H1 (cell line): Measurements from ENCODE around the gene ATP11C. TPM values are rescaled to one million over a fixed set of nuclear protein-coding genes. Genes with fewer than 3 reads are reported as not detected.

ENCODE experiments used
- CTCF ChIA-PET: fragments of 300-600 bp; sonication (Branson Sonifier 250); formaldehyde crosslinking; loops from one replicate; lab custom pipeline; 2021; ENCODE audit not compliant: partially characterized antibody; lab: Charles Lee
- POLR2A ChIA-PET: fragments of 300-600 bp; sonication (Branson Sonifier 250); formaldehyde crosslinking; loops from one replicate; lab custom pipeline; 2021; ENCODE audit warnings: inconsistent platforms; ENCODE audit not compliant: partially characterized antibody; lab: Charles Lee
- DNase-seq, 2 experiments: peaks; one replicate each; pipeline versions ENCODE4 v3.0.0 to v3.0.0-alpha.2; 2010 to 2022; ENCODE audit warnings: low spot score in 2 of 2, low read depth in 1 of 2, mixed read lengths in 1 of 2
- FAIRE-seq: peaks from 2 replicates; lab custom pipeline; 2011; peaks lifted over from hg19 to GRCh38; lab: Jason Lieb, UNC
- H2AFZ ChIP-seq: 2 replicates; pipeline ENCODE4 v1.8.1; 2012; ENCODE audit warnings: low read length, inconsistent platforms
- H2AK5ac ChIP-seq: 2 replicates; pipeline ENCODE4 v1.6.1; 2013; ENCODE audit warnings: low read depth, low read length
- H2BK120ac ChIP-seq: replicated peaks from 2 replicates; pipeline ENCODE3; 2013; ENCODE audit warnings: low read depth, low read length, inconsistent platforms
- H2BK12ac ChIP-seq: 2 replicates; pipeline ENCODE4 v1.6.1; 2013; ENCODE audit warnings: low read depth, low read length
- H2BK15ac ChIP-seq: 2 replicates; pipeline ENCODE4 v1.6.1; 2013; ENCODE audit warnings: low read length
- H2BK20ac ChIP-seq: 2 replicates; pipeline ENCODE4 v1.6.1; 2013; ENCODE audit warnings: low read length
- H2BK5ac ChIP-seq: 2 replicates; pipeline ENCODE4 v1.6.1; 2013; ENCODE audit warnings: low read depth, low read length
- H3K14ac ChIP-seq: 2 replicates; pipeline ENCODE4 v1.6.1; 2013; ENCODE audit warnings: inconsistent platforms; ENCODE audit not compliant: insufficient read length
- H3K18ac ChIP-seq: 2 replicates; pipeline ENCODE4 v1.6.1; 2013; ENCODE audit warnings: low read length; ENCODE audit errors: extremely low read depth
- H3K23ac ChIP-seq: 2 replicates; pipeline ENCODE4 v1.6.1; 2013; ENCODE audit warnings: inconsistent platforms; ENCODE audit not compliant: insufficient read length
- H3K23me2 ChIP-seq: 2 replicates; pipeline ENCODE4 v1.6.1; 2013; ENCODE audit warnings: low read depth, low read length
- H3K27ac ChIP-seq: 2 replicates; pipeline ENCODE4 v1.6.1; 2011; ENCODE audit warnings: low read depth, low read length, inconsistent platforms
- H3K27me3 ChIP-seq, 4 experiments: replicated peaks in 1 of 4; 1 replicate in 1 of 4; 2 replicates in 3 of 4; pipeline versions ENCODE4 v1.6.1 to v1.8.1; 2011 to 2013; ENCODE audit warnings: low read length in 3 of 4, mild to moderate bottlenecking in 3 of 4, inconsistent platforms in 2 of 4, mixed read lengths in 2 of 4, moderate library complexity in 1 of 4; ENCODE audit not compliant: control insufficient read depth in 3 of 4, insufficient read depth in 3 of 4; ENCODE audit errors: extremely low read depth in 1 of 4
- H3K36me3 ChIP-seq, 4 experiments: 2 replicates each; pipeline versions ENCODE4 v1.6.1 to v1.8.1; 2011 to 2013; ENCODE audit warnings: mild to moderate bottlenecking in 4 of 4, low read length in 3 of 4, moderate library complexity in 2 of 4, control low read depth in 1 of 4, inconsistent platforms in 1 of 4; ENCODE audit not compliant: insufficient read depth in 4 of 4, control insufficient read depth in 2 of 4
- H3K4ac ChIP-seq: replicated peaks from 2 replicates; pipeline ENCODE3; 2013; ENCODE audit warnings: low read length, low read depth, mixed read lengths, inconsistent platforms; ENCODE audit not compliant: insufficient read length
- H3K4me1 ChIP-seq, 4 experiments: replicated peaks in 1 of 4; 1 replicate in 1 of 4; 2 replicates in 3 of 4; pipeline versions ENCODE4 v1.6.1 to v1.8.1; 2011 to 2013; ENCODE audit warnings: low read length in 3 of 4, inconsistent platforms in 2 of 4, mixed read lengths in 1 of 4; ENCODE audit not compliant: insufficient read depth in 4 of 4, control insufficient read depth in 3 of 4
- H3K4me2 ChIP-seq, 2 experiments: 2 replicates each; pipeline versions ENCODE4 v1.6.1 to v1.8.1; 2011 to 2013; ENCODE audit warnings: low read depth in 2 of 2, low read length in 2 of 2, control low read depth in 1 of 2, inconsistent platforms in 1 of 2, mild to moderate bottlenecking in 1 of 2; ENCODE audit not compliant: insufficient read depth in 1 of 2
- H3K4me3 ChIP-seq, 4 experiments: fragments of 200-600, 300-600 bp in 1 of 4; sonication (generic), shearing (Covaris generic), sonication (Bioruptor Twin) in 1 of 4; 2 replicates each; pipeline versions ENCODE4 v1.5.1 to v1.8.1; 2011 to 2016; ENCODE audit warnings: low read length in 4 of 4, low read depth in 3 of 4, control low read depth in 2 of 4, inconsistent platforms in 2 of 4, mild to moderate bottlenecking in 2 of 4, mixed read lengths in 1 of 4, moderate library complexity in 1 of 4; ENCODE audit not compliant: insufficient read depth in 2 of 4; ENCODE audit errors: extremely low read depth in 1 of 4
- H3K56ac ChIP-seq: replicated peaks from 2 replicates; pipeline ENCODE3; 2013; ENCODE audit warnings: low read depth, mild to moderate bottlenecking, mixed read lengths, low read length, inconsistent platforms; ENCODE audit not compliant: insufficient read length
- H3K79me1 ChIP-seq: 2 replicates; pipeline ENCODE4 v1.6.1; 2013; ENCODE audit warnings: low read depth, low read length, control low read depth
- H3K79me2 ChIP-seq, 2 experiments: 2 replicates each; pipeline versions ENCODE4 v1.6.1 to v1.8.1; 2012 to 2013; ENCODE audit warnings: low read length in 2 of 2, mild to moderate bottlenecking in 2 of 2, inconsistent platforms in 1 of 2; ENCODE audit not compliant: insufficient read depth in 2 of 2, control insufficient read depth in 1 of 2
- H3K9ac ChIP-seq, 4 experiments: replicated peaks in 1 of 4; 1 replicate in 1 of 4; 2 replicates in 3 of 4; pipeline versions ENCODE4 v1.6.1 to v1.8.1; 2011 to 2013; ENCODE audit warnings: low read depth in 3 of 4, low read length in 3 of 4, control low read depth in 2 of 4, mild to moderate bottlenecking in 2 of 4, moderate library complexity in 2 of 4, inconsistent platforms in 1 of 4; ENCODE audit errors: extremely low read depth in 1 of 4
- H3K9me3 ChIP-seq, 2 experiments: 2 replicates each; pipeline versions ENCODE4 v1.6.1 to v1.8.1; 2012 to 2013; ENCODE audit warnings: mild to moderate bottlenecking in 2 of 2, moderate library complexity in 2 of 2, control low read depth in 1 of 2, inconsistent platforms in 1 of 2, low read depth in 1 of 2, low read length in 1 of 2, mixed read lengths in 1 of 2; ENCODE audit not compliant: insufficient read depth in 2 of 2
- H4K20me1 ChIP-seq, 2 experiments: replicated peaks in 1 of 2; 2 replicates each; pipeline versions ENCODE3 to v1.8.1; 2011 to 2013; ENCODE audit warnings: inconsistent platforms in 2 of 2, low read length in 2 of 2, mild to moderate bottlenecking in 1 of 2; ENCODE audit not compliant: insufficient read depth in 2 of 2, control insufficient read depth in 1 of 2
- H4K5ac ChIP-seq: 2 replicates; pipeline ENCODE4 v1.6.1; 2013; ENCODE audit warnings: low read length, low read depth, mixed read lengths, inconsistent platforms; ENCODE audit not compliant: insufficient read length
- H4K8ac ChIP-seq: 2 replicates; pipeline ENCODE4 v1.8.0; 2013; ENCODE audit warnings: mild to moderate bottlenecking, moderate library complexity, low read length, inconsistent platforms; ENCODE audit not compliant: insufficient read depth; ENCODE audit errors: extremely low read depth
- H4K91ac ChIP-seq: replicated peaks from 2 replicates; pipeline ENCODE3; 2013; ENCODE audit warnings: low read length, mixed read lengths, inconsistent platforms; ENCODE audit not compliant: insufficient read length
- CHD2 ChIP-seq: IDR thresholded peaks from 2 replicates; pipeline ENCODE4 v1.6.1; 2012; ENCODE audit warnings: low read length, improper control_type of control experiment
- EZH2 ChIP-seq: fragments of 200-600 bp; sonication (generic); IDR thresholded peaks from 2 replicates; pipeline ENCODE4 v1.7.1; 2012; ENCODE audit warnings: low read depth, mild to moderate bottlenecking, moderate library complexity, low read length, inconsistent platforms; ENCODE audit not compliant: severe bottlenecking
- RAD21 ChIP-seq, 2 experiments: IDR thresholded peaks in 1 of 2; conservative IDR thresholded peaks in 1 of 2; 2 replicates each; pipeline ENCODE4 v1.6.1; 2011; ENCODE audit warnings: low read depth in 2 of 2, low read length in 2 of 2, improper control_type of control experiment in 1 of 2, inconsistent platforms in 1 of 2, mild to moderate bottlenecking in 1 of 2, moderate library complexity in 1 of 2
- TBP ChIP-seq: IDR thresholded peaks from 2 replicates; pipeline ENCODE4 v1.6.1; 2011; ENCODE audit warnings: low read depth, low read length, improper control_type of control experiment
- TCF12 ChIP-seq: IDR thresholded peaks from 2 replicates; pipeline ENCODE4 v1.6.1; 2011; ENCODE audit warnings: low read depth, mild to moderate bottlenecking, low read length
- WGBS, 2 experiments: shearing (Covaris generic) in 1 of 2; methylation state at CpG; one replicate each; pipeline versions ENCODE4 v1.1.6 to v1.1.7; 2013 to 2015; ENCODE audit warnings: low lambda C conversion rate in 2 of 2, mixed read lengths in 2 of 2, inconsistent platforms in 1 of 2, low coverage in 1 of 2, missing lambda C conversion rate in 1 of 2; ENCODE audit not compliant: insufficient replicate concordance in 2 of 2, insufficient coverage in 1 of 2, insufficient read length in 1 of 2; ENCODE audit errors: extremely low coverage in 1 of 2, missing lambda C conversion rate in 1 of 2; 5-methylcytosine and 5-hydroxymethylcytosine counted together
- polyA plus RNA-seq, 7 experiments: library from polyadenylated mRNA; depleted of rRNA in 3 of 7; stranded (reverse) in 5 of 7; unstranded in 2 of 7; fragments of >200 nt in 5 of 7; fragments of 200-250 nt in 2 of 7; gene quantifications; 1 replicate in 5 of 7; 2 replicates in 1 of 7; 4 replicates in 1 of 7; pipeline versions ENCODE4 v1.2.1 to v1.2.3, GENCODE V29; 2011 to 2013; ENCODE audit warnings: missing spikeins in 2 of 7, mixed read lengths in 2 of 7
- total RNA-seq: library from RNA; stranded (reverse); fragmentation: NEBNext Ultra II Directional; extraction: Animal tissue kit (Norgen Biotek cat#: 25700); gene quantifications from 2 replicates; pipeline ENCODE4 v1.2.1, GENCODE V29; 2021

Gene ATP11C
- total and polyA plus RNA-seq, 2 of the 8 experiments (the other 6 are each of a cell fraction or from before 2014, with no cell fraction given), result 14.7 to 52.1 TPM

DNA sequence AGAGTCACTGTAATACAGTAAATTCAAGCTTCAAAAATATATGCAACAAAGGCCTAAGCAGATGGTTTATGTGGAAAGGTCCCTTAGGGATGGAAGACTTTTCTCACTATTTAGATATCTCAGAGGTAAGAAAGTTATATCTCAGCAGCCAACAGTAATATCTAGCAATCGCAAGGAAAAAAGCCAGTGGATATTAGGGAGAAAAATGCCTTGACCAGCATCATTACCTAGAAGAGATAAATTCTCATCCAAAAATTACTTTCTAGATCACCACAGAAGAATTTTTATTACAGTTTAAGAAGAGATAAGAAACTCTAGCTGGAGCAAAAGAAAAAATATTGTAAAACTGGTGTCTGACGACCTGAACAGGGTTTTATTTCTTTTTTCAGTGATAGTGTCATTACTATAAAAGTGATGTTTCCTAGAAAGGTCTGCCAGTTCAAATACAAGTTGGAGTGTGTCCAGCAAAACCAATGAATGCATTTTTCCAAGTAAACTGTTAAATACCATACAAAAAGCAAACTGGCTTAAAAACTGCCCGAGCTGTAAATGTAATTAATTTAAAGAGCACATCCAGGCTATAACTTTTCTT is 100.0 kb downstream of the ATP11C start:
- Histone ChIP-seq H3K56ac (no peak overlapping the region), H3K79me1 (no peaks in the 10 kb centered on the region; the same call in 1 of the 2 replicates), H2AK5ac (no peak overlapping the region), H3K9ac (no peak overlapping the region), H4K91ac (no peak overlapping the region), H3K4me3 (no peak overlapping the region), H3K4me1 (peaks cover 0 to 5% (median 3%) of the 10 kb centered on the region in 4 experiments; a peak in 3 of 7 replicates), H3K4ac (no peak overlapping the region), H4K8ac (no peak overlapping the region), H3K79me2 (peaks cover 0 to 63% of the 10 kb centered on the region in 2 experiments; a peak in 2 of 4 replicates), H3K4me2 (no peak overlapping the region), H3K36me3 (no peaks in the 10 kb centered on the region), H2BK15ac (no peak overlapping the region), H3K23me2 (no peaks in the 10 kb centered on the region), H3K27ac (no peak overlapping the region), H2BK12ac (no peak overlapping the region), H2BK20ac (no peak overlapping the region), H2BK120ac (no peak overlapping the region), H4K5ac (no peak overlapping the region), H4K20me1 (no peaks in the 10 kb centered on the region), H3K23ac (no peak overlapping the region), H3K18ac (no peak overlapping the region), H2AFZ (no peak overlapping the region), H2BK5ac (no peak overlapping the region), H3K9me3 (no peaks in the 10 kb centered on the region), H3K27me3 (no peaks in the 10 kb centered on the region), H3K14ac (no peak overlapping the region)
- ChIA-PET POLR2A (interaction anchor here (1.2 to 1.6 kb wide), 2 partner anchors 19 to 99 kb away, joined by 3 read pairs; no protein-coding TSS in a partner anchor), CTCF (interaction anchor here (1.4 kb wide), 2 partner anchors 32 to 88 kb away, joined by 3 read pairs; no protein-coding TSS in a partner anchor)
- TF ChIP-seq TCF12 (no peak), TBP (no peak), RAD21 (IDR thresholded peaks at IDR 0.05 in 1 of 2, conservative IDR thresholded peaks at IDR 0.05 in 1 of 2; ENCODE audit: low read depth in 2 of 2, low read length in 2 of 2) (no peak), EZH2 (no peak), CHD2 (no peak)
- FAIRE-seq (no peak), DNase-seq (no peak)
- WGBS, 2 experiments, result 82% methylated on average over 3 of the region's 3 CpGs; no CpG with 5 or more reads in 1 of the 2 experiments
